ENCODE data around the gene WDR77.

DNA sequence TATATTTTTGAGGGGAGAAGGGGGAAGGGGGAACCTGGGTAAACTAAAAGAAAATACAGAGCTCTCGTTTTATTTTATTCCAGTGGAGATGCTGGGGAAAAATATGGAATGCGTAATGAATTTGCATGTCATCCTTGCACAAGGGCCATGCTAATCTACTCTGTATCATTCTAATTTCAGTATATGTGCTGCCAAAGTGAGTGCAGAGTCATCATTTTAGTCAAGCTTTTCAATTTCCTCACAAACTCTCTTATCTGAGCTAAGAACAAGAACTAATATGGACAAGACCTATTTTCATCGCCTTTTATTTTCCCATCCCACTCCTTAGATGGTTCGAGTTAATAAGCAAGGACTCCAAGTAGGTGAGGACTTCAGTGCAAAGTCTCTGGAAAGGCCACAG, 41.2 kb upstream of the WDR77 start:
- no peak for TF ChIP-seq POLR2AphosphoS5 (IDR thresholded peaks at IDR 0.05; ENCODE audit: low read depth, low read length)
- no peak for TF ChIP-seq POLR2A (IDR thresholded peaks at IDR 0.05; ENCODE audit: low read depth, low read length)
- no peak for TF ChIP-seq TAF1 (IDR thresholded peaks at IDR 0.05; ENCODE audit: borderline replicate concordance, low read depth, low read length)
